ENCODE data around the gene S100A9.

S100A9 gene

GRCh38 chr1:153395136-153395685, 37.6 kb downstream of the S100A9 start:
- DNase-seq, result no peak
- Histone ChIP-seq H3K36me3 (ENCODE audit: control insufficient read depth, insufficient read depth, low read length) (no peaks in the 10 kb centered on the region), H3K4me3 (ENCODE audit: insufficient read depth, low read depth, low read length, poor library complexity, severe bottlenecking) (no peak overlapping the region), H3K9me3 (ENCODE audit: control insufficient read depth, low read length) (no peaks in the 10 kb centered on the region), H3K27ac (ENCODE audit: insufficient read depth, low read length, poor library complexity, severe bottlenecking) (no peak overlapping the region), H3K27me3 (replicated peaks; ENCODE audit: control insufficient read depth, insufficient read depth, low read length, poor library complexity, severe bottlenecking) (no peaks in the 10 kb centered on the region), H3K4me1 (ENCODE audit: control insufficient read depth, insufficient read depth, low read length, poor library complexity, severe bottlenecking) (no peaks in the 10 kb centered on the region)

GRCh38 chr1:153395776-153396175, 38.1 kb downstream of the S100A9 start:
- no peaks in the 10 kb centered on the region for H3K4me1 ChIP-seq (ENCODE audit: control insufficient read depth, insufficient read depth, low read length, poor library complexity, severe bottlenecking)
- DNase-seq, result no peak
- no peak overlapping the region for H3K27ac ChIP-seq (ENCODE audit: insufficient read depth, low read length, poor library complexity, severe bottlenecking)
- H3K27me3 ChIP-seq (replicated peaks; ENCODE audit: control insufficient read depth, insufficient read depth, low read length, poor library complexity, severe bottlenecking), result no peaks in the 10 kb centered on the region
- no peak overlapping the region for H3K4me3 ChIP-seq (ENCODE audit: insufficient read depth, low read depth, low read length, poor library complexity, severe bottlenecking)
- H3K9me3 ChIP-seq (ENCODE audit: control insufficient read depth, low read length), result no peaks in the 10 kb centered on the region
- H3K36me3 ChIP-seq (ENCODE audit: control insufficient read depth, insufficient read depth, low read length), result no peaks in the 10 kb centered on the region

GRCh38 chr1:153396461-153396860, 38.8 kb downstream of the S100A9 start:
- Histone ChIP-seq H3K36me3 (ENCODE audit: control insufficient read depth, insufficient read depth, low read length) (no peaks in the 10 kb centered on the region), H3K27ac (ENCODE audit: insufficient read depth, low read length, poor library complexity, severe bottlenecking) (no peak overlapping the region), H3K4me1 (ENCODE audit: control insufficient read depth, insufficient read depth, low read length, poor library complexity, severe bottlenecking) (no peaks in the 10 kb centered on the region), H3K27me3 (replicated peaks; ENCODE audit: control insufficient read depth, insufficient read depth, low read length, poor library complexity, severe bottlenecking) (no peaks in the 10 kb centered on the region), H3K4me3 (ENCODE audit: insufficient read depth, low read depth, low read length, poor library complexity, severe bottlenecking) (no peak overlapping the region), H3K9me3 (ENCODE audit: control insufficient read depth, low read length) (no peaks in the 10 kb centered on the region)
- no peak for DNase-seq

- H3K4me3 ChIP-seq (ENCODE audit: insufficient read depth, low read depth, low read length, poor library complexity, severe bottlenecking), result no peak overlapping the region
- no peak overlapping the region for H3K27ac ChIP-seq (ENCODE audit: insufficient read depth, low read length, poor library complexity, severe bottlenecking)
- no peaks in the 10 kb centered on the region for H3K4me1 ChIP-seq (ENCODE audit: control insufficient read depth, insufficient read depth, low read length, poor library complexity, severe bottlenecking)
- no peak for DNase-seq
- H3K27me3 ChIP-seq (replicated peaks; ENCODE audit: control insufficient read depth, insufficient read depth, low read length, poor library complexity, severe bottlenecking), result no peaks in the 10 kb centered on the region
- H3K9me3 ChIP-seq (ENCODE audit: control insufficient read depth, low read length), result no peaks in the 10 kb centered on the region
- no peaks in the 10 kb centered on the region for H3K36me3 ChIP-seq (ENCODE audit: control insufficient read depth, insufficient read depth, low read length)
These were observed 39.6 kb downstream of the S100A9 start for GRCh38 chr1:153397051-153397923.

GRCh38 chr1:153397924-153398651, 40.4 kb downstream of the S100A9 start:
- H3K9me3 ChIP-seq (ENCODE audit: control insufficient read depth, low read length), result no peaks in the 10 kb centered on the region
- H3K27ac ChIP-seq (ENCODE audit: insufficient read depth, low read length, poor library complexity, severe bottlenecking), result no peak overlapping the region
- H3K27me3 ChIP-seq (replicated peaks; ENCODE audit: control insufficient read depth, insufficient read depth, low read length, poor library complexity, severe bottlenecking), result no peaks in the 10 kb centered on the region
- DNase-seq, result no peak
- no peaks in the 10 kb centered on the region for H3K4me1 ChIP-seq (ENCODE audit: control insufficient read depth, insufficient read depth, low read length, poor library complexity, severe bottlenecking)
- H3K36me3 ChIP-seq (ENCODE audit: control insufficient read depth, insufficient read depth, low read length), result no peaks in the 10 kb centered on the region
- H3K4me3 ChIP-seq (ENCODE audit: insufficient read depth, low read depth, low read length, poor library complexity, severe bottlenecking), result no peak overlapping the region

- Histone ChIP-seq H3K9me3 (ENCODE audit: control insufficient read depth, low read length) (no peaks in the 10 kb centered on the region), H3K27ac (ENCODE audit: insufficient read depth, low read length, poor library complexity, severe bottlenecking) (no peak overlapping the region), H3K27me3 (replicated peaks; ENCODE audit: control insufficient read depth, insufficient read depth, low read length, poor library complexity, severe bottlenecking) (no peaks in the 10 kb centered on the region), H3K4me1 (ENCODE audit: control insufficient read depth, insufficient read depth, low read length, poor library complexity, severe bottlenecking) (no peaks in the 10 kb centered on the region), H3K4me3 (ENCODE audit: insufficient read depth, low read depth, low read length, poor library complexity, severe bottlenecking) (no peak overlapping the region), H3K36me3 (ENCODE audit: control insufficient read depth, insufficient read depth, low read length) (no peaks in the 10 kb centered on the region)
- no peak for DNase-seq
These were observed 41.9 kb downstream of the S100A9 start for GRCh38 chr1:153399401-153400055.

GRCh38 chr1:153400244-153400643, 42.6 kb downstream of the S100A9 start:
- no peak overlapping the region for H3K4me3 ChIP-seq (ENCODE audit: insufficient read depth, low read depth, low read length, poor library complexity, severe bottlenecking)
- no peaks in the 10 kb centered on the region for H3K9me3 ChIP-seq (ENCODE audit: control insufficient read depth, low read length)
- no peak for DNase-seq
- no peaks in the 10 kb centered on the region for H3K27me3 ChIP-seq (replicated peaks; ENCODE audit: control insufficient read depth, insufficient read depth, low read length, poor library complexity, severe bottlenecking)
- no peaks in the 10 kb centered on the region for H3K4me1 ChIP-seq (ENCODE audit: control insufficient read depth, insufficient read depth, low read length, poor library complexity, severe bottlenecking)
- H3K27ac ChIP-seq (ENCODE audit: insufficient read depth, low read length, poor library complexity, severe bottlenecking), result no peak overlapping the region
- no peaks in the 10 kb centered on the region for H3K36me3 ChIP-seq (ENCODE audit: control insufficient read depth, insufficient read depth, low read length)

GRCh38 chr1:153401461-153401860, 43.8 kb downstream of the S100A9 start:
- no peaks in the 10 kb centered on the region for H3K36me3 ChIP-seq (ENCODE audit: control insufficient read depth, insufficient read depth, low read length)
- no peaks in the 10 kb centered on the region for H3K4me1 ChIP-seq (ENCODE audit: control insufficient read depth, insufficient read depth, low read length, poor library complexity, severe bottlenecking)
- H3K27ac ChIP-seq (ENCODE audit: insufficient read depth, low read length, poor library complexity, severe bottlenecking), result no peak overlapping the region
- no peak overlapping the region for H3K4me3 ChIP-seq (ENCODE audit: insufficient read depth, low read depth, low read length, poor library complexity, severe bottlenecking)
- no peaks in the 10 kb centered on the region for H3K9me3 ChIP-seq (ENCODE audit: control insufficient read depth, low read length)
- H3K27me3 ChIP-seq (replicated peaks; ENCODE audit: control insufficient read depth, insufficient read depth, low read length, poor library complexity, severe bottlenecking), result no peaks in the 10 kb centered on the region
- no peak for DNase-seq

- H3K27ac ChIP-seq (ENCODE audit: insufficient read depth, low read length, poor library complexity, severe bottlenecking), result no peak overlapping the region
- DNase-seq, result no peak
- no peak overlapping the region for H3K4me3 ChIP-seq (ENCODE audit: insufficient read depth, low read depth, low read length, poor library complexity, severe bottlenecking)
- no peaks in the 10 kb centered on the region for H3K27me3 ChIP-seq (replicated peaks; ENCODE audit: control insufficient read depth, insufficient read depth, low read length, poor library complexity, severe bottlenecking)
- H3K9me3 ChIP-seq (ENCODE audit: control insufficient read depth, low read length), result no peaks in the 10 kb centered on the region
- H3K4me1 ChIP-seq (ENCODE audit: control insufficient read depth, insufficient read depth, low read length, poor library complexity, severe bottlenecking), result no peaks in the 10 kb centered on the region
- H3K36me3 ChIP-seq (ENCODE audit: control insufficient read depth, insufficient read depth, low read length), result no peaks in the 10 kb centered on the region
These were observed 44.6 kb downstream of the S100A9 start for GRCh38 chr1:153402226-153402625.

Measured in effector memory CD4-positive, alpha-beta T cell (primary cell).